Panc1 (cell line): ENCODE measurements around the gene STXBP1. TPM values are rescaled to one million over a fixed set of nuclear protein-coding genes. Genes with fewer than 3 reads are reported as not detected.

Experiments
- ATAC-seq: fragments of 200-7000 bp; cut with Tn5 transposase; 2 replicates; pipeline ENCODE4 v1.9.1; 2020; ENCODE audit warnings: mild to moderate bottlenecking, moderate library complexity
- BruUV-seq: library from RNA; stranded (reverse); fragments of 400-500 nt; replicated peaks from 2 replicates; lab custom pipeline; 2021; lab: Mats Ljungman, UMichigan
- CTCF ChIA-PET: fragments of 300-600 bp; sonication (Branson Sonifier 250); formaldehyde crosslinking; loops from one replicate; lab custom pipeline; 2022; ENCODE audit warnings: antibody characterized with exemption; lab: Charles Lee
- POLR2A ChIA-PET: fragments of 300-600 bp; sonication (Branson Sonifier 250); formaldehyde crosslinking; loops from one replicate; lab custom pipeline; 2022; ENCODE audit warnings: antibody characterized with exemption; lab: Charles Lee
- DNase-seq: peaks from one replicate; pipeline ENCODE4 v3.0.0-alpha.2; 2010; ENCODE audit warnings: low read depth, low spot score
- H3K27ac ChIP-seq: 2 replicates; pipeline ENCODE4 v1.5.1; 2011; ENCODE audit warnings: mild to moderate bottlenecking, low read length, inconsistent platforms
- H3K27me3 ChIP-seq: fragments of 200-500 bp; sonication (Bioruptor generic); 2 replicates; pipeline ENCODE4 v1.6.0; 2014; ENCODE audit warnings: low read length, inconsistent platforms; ENCODE audit not compliant: control insufficient read depth, insufficient read depth
- H3K36me3 ChIP-seq: fragments of 200-500 bp; sonication (Bioruptor generic); 2 replicates; pipeline ENCODE4 v1.5.1; 2014; ENCODE audit warnings: inconsistent platforms, mild to moderate bottlenecking, low read length, moderate library complexity; ENCODE audit not compliant: control insufficient read depth, insufficient read depth
- H3K4me1 ChIP-seq: 2 replicates; pipeline ENCODE4 v1.5.1; 2011; ENCODE audit warnings: inconsistent platforms, mild to moderate bottlenecking, low read length, moderate library complexity; ENCODE audit not compliant: control insufficient read depth, insufficient read depth
- H3K4me3 ChIP-seq, 2 experiments: 2 replicates each; pipeline ENCODE4 v1.5.1; 2011 to 2012; ENCODE audit warnings: low read depth in 2 of 2, low read length in 2 of 2, mild to moderate bottlenecking in 2 of 2, inconsistent platforms in 1 of 2, moderate library complexity in 1 of 2
- H3K9me3 ChIP-seq: fragments of 200-500 bp; sonication (Bioruptor generic); 2 replicates; pipeline ENCODE4 v1.5.1; 2014; ENCODE audit warnings: low read depth, mild to moderate bottlenecking, inconsistent platforms, low read length, moderate library complexity; ENCODE audit not compliant: control insufficient read depth, insufficient read depth
- CTCF ChIP-seq: fragments of 450-650 bp; IDR thresholded peaks from 2 replicates; pipeline ENCODE4 v1.5.1; 2017; ENCODE audit warnings: mild to moderate bottlenecking
- POLR2AphosphoS5 ChIP-seq: IDR thresholded peaks from 2 replicates; pipeline ENCODE4 v1.6.1; 2012; ENCODE audit warnings: mild to moderate bottlenecking, low read depth, low read length, moderate library complexity
- REST ChIP-seq, 2 experiments: IDR thresholded peaks; 2 replicates each; pipeline ENCODE4 v1.6.1; 2011 to 2012; ENCODE audit warnings: low read depth in 2 of 2, control low read depth in 1 of 2, low read length in 1 of 2, mild to moderate bottlenecking in 1 of 2, moderate library complexity in 1 of 2; ENCODE audit not compliant: insufficient read depth in 1 of 2
- SIN3A ChIP-seq: IDR thresholded peaks from 2 replicates; pipeline ENCODE4 v1.6.1; 2012; ENCODE audit warnings: low read depth, mild to moderate bottlenecking, low read length, moderate library complexity, borderline replicate concordance; ENCODE audit not compliant: insufficient read depth
- TCF7L2 ChIP-seq: IDR thresholded peaks from 2 replicates; pipeline ENCODE4 v1.6.1; 2011; ENCODE audit warnings: mild to moderate bottlenecking, low read depth, low read length, inconsistent platforms
- in situ Hi-C: cut with HindIII; loops from 2 replicates; pipeline ENCODE4 v1.10.0; 2016; ENCODE audit warnings: low sequenced_read_pairs, low pct_unique_long_range_greater_than_20kb
- intact Hi-C: fragments of 100-400 bp; cut with micrococcal nuclease; formaldehyde crosslinking; loops from one replicate; pipeline ENCODE4 v1.10.0; 2022; ENCODE audit not compliant: unreplicated experiment
- total RNA-seq: library from RNA; stranded (reverse); gene quantifications from one replicate; pipeline ENCODE4 v1.2.1, GENCODE V29; 2021; ENCODE audit not compliant: unreplicated experiment

The STXBP1 gene
- total RNA-seq, 1 experiment from 2014 or later = 67.5 TPM

GRCh38 chr9:127680846-127681245 is 68.8 kb downstream of the STXBP1 start:
- TF ChIP-seq POLR2AphosphoS5 = no peak
- no peak for TF ChIP-seq SIN3A
- TF ChIP-seq REST (IDR thresholded peaks at IDR 0.05; ENCODE audit: insufficient read depth in 1 of 2, low read depth in 2 of 2, low read length in 1 of 2) = no peak
- no peak for TF ChIP-seq TCF7L2
- no peak for TF ChIP-seq CTCF
- CTCF ChIA-PET = no interaction called here
- Histone ChIP-seq H3K9me3 (no peaks in the 10 kb centered on the region), H3K27ac (no peak overlapping the region), H3K36me3 (no peaks in the 10 kb centered on the region; the same call in 1 of the 2 replicates), H3K4me1 (no peaks in the 10 kb centered on the region), H3K27me3 (no peaks in the 10 kb centered on the region), H3K4me3 (no peak overlapping the region)
- in situ Hi-C loops = no loop called here
- POLR2A ChIA-PET = no interaction called here
- ATAC-seq = no peak
- DNase-seq = no peak
- intact Hi-C loops = no loop called here
- no TSS peak for BruUV-seq

- Histone ChIP-seq H3K27ac (no peak overlapping the region), H3K36me3 (no peaks in the 10 kb centered on the region; the same call in 1 of the 2 replicates), H3K4me1 (no peaks in the 10 kb centered on the region), H3K4me3 (no peak overlapping the region), H3K27me3 (no peaks in the 10 kb centered on the region), H3K9me3 (no peaks in the 10 kb centered on the region)
- ChIA-PET POLR2A (no interaction called here), CTCF (no interaction called here)
- TF ChIP-seq REST (IDR thresholded peaks at IDR 0.05; ENCODE audit: insufficient read depth in 1 of 2, low read depth in 2 of 2, low read length in 1 of 2) (no peak), POLR2AphosphoS5 (no peak), SIN3A (no peak), CTCF (no peak), TCF7L2 (no peak)
- ATAC-seq = no peak
- BruUV-seq = no TSS peak
- intact Hi-C loops (no loop called here), in situ Hi-C loops (no loop called here)
- DNase-seq = no peak
These were observed 70.5 kb downstream of the STXBP1 start for GRCh38 chr9:127682351-127683136.
